NCI-H146 (cell line): ENCODE measurements around the gene SERPINB13.

ENCODE experiments used
- DNase-seq: peaks from one replicate; lab custom pipeline; 2025; lab: John Stamatoyannopoulos, UW

The SERPINB13 gene

GRCh38 chr18:63586966-63587365 lies at the start of gene SERPINB13:
SERPINB13 (plus strand) TSS chr18:63587343; CDS start chr18:63588668, 1,325 bp downstream.
- DNase-seq: no peak

GRCh38 chr18:63539904-63540510 lies 47.1 kb upstream of the SERPINB13 start:
- DNase-seq: no peak

GRCh38 chr18:63542069-63542468 lies 45.1 kb upstream of the SERPINB13 start, which contains the start of gene SERPINB12:
SERPINB12 (plus strand) TSS chr18:63542369; CDS start chr18:63556160, 13,791 bp downstream.
- no peak for DNase-seq

DNA sequence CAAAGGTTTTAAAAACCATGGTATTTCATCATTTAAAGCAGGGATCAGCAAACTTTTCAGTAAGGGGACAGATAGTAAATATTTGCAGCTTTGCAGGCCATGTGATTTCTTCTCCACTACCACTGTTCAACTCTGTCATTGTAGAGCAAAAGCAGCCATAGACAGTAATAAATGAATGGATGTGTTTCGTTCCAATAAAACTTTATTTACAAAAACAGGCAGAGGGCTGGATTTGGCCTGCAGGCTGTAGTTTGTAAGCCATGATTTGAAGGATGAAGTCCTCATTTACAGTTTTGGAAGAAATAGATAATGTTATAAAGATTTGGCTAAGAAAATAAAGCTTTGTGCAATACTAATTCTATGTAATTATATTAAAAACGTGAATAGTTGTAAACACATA lies 43.1 kb upstream of the SERPINB13 start:
- DNase-seq: no peak

DNA sequence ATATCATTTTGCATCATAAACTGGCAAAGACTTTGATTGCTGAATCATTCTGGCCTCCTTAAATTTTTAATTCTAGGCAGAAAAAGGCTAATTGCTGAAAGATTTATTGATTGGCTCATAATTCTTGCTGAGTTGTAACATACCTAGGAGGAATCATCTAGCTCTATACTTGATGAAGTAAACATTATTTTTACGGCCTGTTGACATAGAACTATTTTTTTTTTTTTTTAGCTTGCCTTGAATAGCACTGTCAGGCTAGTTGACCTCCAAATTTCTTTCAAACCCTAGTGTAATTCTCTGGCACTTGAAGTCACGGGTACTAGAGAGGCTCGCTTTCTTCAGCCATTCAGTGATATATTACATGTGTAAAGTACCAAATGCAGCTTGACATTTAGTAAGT lies 42.1 kb upstream of the SERPINB13 start:
- no peak for DNase-seq

DNA sequence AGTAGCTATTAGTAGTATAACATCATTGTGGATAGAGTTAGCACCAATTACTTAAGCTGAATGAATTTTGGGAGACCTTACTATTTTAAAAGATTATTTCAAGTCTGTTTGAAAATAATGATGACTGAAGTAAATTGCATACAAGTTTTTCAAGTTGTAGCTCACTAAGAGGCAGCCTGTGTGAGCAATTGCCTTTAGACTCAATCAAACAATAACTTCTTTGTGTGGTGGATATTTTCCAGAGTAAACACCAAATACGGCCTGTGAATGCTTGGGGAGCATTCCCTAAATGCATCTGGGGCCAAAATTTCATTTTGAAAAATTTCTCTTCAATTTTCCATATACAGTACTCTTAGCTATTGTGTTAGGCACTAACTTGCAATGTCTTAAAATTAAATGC lies 37.1 kb upstream of the SERPINB13 start:
- DNase-seq: no peak

DNA sequence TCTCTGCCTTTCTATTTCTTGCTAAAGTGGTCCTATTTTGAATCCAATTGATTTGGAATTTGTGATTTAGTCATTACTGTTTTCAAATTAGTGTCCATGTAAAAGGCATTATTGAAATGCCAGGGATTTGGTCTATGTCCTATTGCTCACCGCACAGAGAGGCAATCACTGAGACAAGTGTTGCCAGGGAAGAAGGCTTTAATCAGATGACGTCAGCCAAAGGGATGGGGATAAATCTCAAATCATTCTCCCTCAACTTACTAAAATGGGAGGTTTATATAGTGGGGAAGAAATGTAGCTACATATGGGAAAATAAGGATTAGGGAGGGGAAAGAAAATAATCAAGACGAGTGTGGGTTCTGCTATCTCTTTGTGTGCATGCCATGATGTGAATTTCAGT lies 35.4 kb upstream of the SERPINB13 start:
- no peak for DNase-seq

DNA sequence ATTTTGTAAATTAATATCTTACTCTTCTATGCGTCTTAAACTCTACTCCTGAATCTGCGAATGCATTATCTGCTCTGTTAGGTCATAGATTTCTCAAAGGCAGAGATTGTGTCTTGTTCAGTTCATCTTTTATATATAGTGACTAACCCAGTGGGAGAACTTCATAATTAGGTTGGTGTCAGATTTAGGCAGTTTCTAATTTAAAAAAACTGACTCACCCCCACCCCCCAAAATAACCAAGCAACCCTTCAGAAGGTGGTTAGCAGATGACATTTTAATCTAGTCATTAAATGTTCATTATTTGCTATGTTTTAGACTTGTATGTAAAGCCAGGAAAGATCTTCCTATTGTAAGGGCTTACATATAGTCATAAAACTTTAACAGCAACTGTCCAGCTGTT lies 34.6 kb upstream of the SERPINB13 start:
- no peak for DNase-seq

- no peak for DNase-seq
Observed at GRCh38 chr18:63553081-63553480, 34.1 kb upstream of the SERPINB13 start.

GRCh38 chr18:63559567-63560491 lies 27.3 kb upstream of the SERPINB13 start:
- DNase-seq: no peak

DNA sequence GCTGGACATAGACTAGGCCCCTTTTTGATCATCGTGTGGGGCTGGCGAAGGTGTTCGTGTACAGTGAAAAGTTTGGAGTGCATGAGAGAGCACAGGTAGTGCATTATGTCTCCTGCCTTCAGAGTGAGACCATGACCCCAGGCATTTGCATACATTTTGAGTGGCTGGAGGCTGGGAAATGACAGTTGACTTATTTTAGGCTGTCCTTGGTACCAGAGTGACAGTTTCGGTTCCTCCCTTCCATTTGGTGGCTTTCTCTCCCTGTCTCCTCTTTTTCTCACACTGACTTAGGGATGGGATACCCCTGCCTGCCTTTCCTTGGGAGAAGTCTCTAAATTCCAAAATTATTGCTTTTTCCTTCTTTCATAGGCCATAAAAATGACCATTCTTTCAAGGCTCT lies 24.9 kb upstream of the SERPINB13 start:
- DNase-seq: no peak

DNA sequence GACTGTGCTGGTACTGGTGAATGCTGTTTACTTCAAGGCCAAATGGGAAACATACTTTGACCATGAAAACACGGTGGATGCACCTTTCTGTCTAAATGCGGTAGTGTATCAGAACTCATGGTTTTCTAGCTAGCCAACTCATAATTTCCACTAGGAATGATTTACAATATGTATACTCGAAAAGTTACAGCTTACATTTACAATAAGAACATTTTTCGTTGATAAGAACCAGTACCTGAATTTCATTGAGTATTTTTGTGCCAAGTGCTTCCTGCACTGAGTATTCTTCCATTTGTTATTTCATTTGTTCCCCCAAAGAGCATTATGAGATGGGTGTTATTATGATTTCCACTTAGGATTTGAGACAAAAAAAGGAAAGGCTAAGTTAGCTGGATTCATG lies 23.1 kb upstream of the SERPINB13 start:
- DNase-seq: no peak

GRCh38 chr18:63564561-63564960 lies 22.6 kb upstream of the SERPINB13 start:
- no peak for DNase-seq

GRCh38 chr18:63567276-63567675 lies 19.9 kb upstream of the SERPINB13 start:
- no peak for DNase-seq

- no peak for DNase-seq
Observed at GRCh38 chr18:63567825-63568224, 19.3 kb upstream of the SERPINB13 start.

GRCh38 chr18:63570721-63571120 lies 16.4 kb upstream of the SERPINB13 start:
- no peak for DNase-seq

GRCh38 chr18:63575681-63576080 lies 11.5 kb upstream of the SERPINB13 start:
- DNase-seq: no peak

- DNase-seq: peak; percentile 22
Observed at GRCh38 chr18:63578357-63578958, 8.7 kb upstream of the SERPINB13 start.

DNA sequence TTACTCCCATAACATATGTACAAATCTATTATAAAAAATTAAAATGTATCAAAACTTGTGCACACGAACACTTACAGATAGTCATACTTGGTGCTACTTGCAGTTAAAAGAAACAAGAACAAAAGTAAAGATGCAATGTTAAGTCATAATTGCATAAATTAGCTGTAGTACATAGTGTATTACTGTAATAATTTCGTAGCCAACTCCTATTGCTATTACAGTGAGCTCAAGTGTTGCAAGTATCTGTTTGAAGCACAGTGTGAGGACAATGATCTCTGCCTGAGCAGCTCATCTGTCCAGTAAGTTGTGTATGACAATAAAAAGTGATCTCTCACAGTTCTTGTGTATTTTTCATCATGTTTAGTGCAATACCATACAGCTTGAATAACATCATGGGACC lies 7.5 kb upstream of the SERPINB13 start:
- DNase-seq: no peak

DNA sequence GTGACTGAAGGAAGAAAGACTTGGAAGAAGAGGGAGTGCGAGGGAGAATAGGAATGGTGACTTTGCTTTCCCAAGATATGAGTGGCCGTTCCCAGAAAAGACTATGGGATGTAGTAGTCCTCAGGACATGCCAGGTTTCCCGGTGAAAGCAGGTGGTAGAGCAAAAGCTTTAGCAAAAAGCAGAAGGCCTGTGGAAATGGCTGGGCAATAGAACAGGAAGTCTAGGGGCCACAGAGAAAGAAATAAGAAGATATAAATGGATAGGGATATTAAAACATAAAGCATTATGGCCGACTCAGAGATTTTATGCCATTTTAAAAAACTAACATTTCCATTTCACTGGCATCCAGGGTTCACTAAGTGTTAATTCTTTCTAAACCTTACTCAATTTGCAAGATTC lies 1.2 kb upstream of the SERPINB13 start:
- DNase-seq: no peak

DNA sequence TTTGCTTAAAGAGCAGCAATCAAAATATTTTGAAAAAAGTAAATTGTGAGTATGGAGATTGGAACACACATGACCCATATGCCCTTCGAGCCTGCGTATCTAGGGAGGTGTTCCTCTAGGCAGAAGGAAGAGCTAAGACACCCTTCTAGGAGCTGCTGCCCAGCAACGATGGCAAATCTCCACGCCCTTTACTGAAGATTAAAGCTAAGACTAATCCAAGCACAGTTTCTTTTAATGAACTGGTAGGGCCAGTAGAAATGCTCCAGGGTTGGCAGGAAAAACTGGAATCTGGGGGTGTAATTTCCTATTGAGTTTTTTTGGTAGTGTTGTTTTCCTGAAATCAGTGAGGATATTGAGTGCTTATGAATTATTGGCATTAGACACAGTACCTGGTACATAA lies 712 bp upstream of the SERPINB13 start:
- no peak for DNase-seq

- no peak for DNase-seq
Observed at GRCh38 chr18:63588909-63589308, 1.8 kb downstream of the SERPINB13 start.

DNA sequence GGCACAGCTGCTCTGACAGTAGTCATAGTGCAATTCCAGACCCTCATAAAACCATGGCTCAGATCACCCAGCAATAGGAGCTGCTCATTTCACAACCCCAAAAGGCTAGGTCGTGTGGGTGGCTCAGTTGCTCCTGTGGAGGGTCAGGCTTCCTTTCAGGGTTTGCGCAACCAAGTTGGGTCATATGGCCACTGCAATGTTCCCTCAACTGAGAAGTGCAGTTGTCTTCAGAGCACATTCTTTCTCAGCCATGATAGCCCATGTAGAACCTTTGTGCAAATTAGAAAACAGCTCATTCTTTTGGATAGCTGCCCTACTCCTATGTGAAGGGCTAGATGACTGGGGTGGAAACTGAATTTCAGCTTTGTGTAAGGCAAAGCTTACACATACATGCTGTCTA lies 3.2 kb downstream of the SERPINB13 start:
- DNase-seq: no peak
